Measurements from ENCODE around the gene ATP5IF1.

ATP5IF1 gene

GRCh38 chr1:28267633-28268032, 31.7 kb downstream of the ATP5IF1 start:
- DNase-seq: no peak

GRCh38 chr1:28269529-28269928, 33.6 kb downstream of the ATP5IF1 start:
- DNase-seq: no peak

- DNase-seq: no peak
Measured at GRCh38 chr1:28272215-28272852, 36.4 kb downstream of the ATP5IF1 start.

DNA sequence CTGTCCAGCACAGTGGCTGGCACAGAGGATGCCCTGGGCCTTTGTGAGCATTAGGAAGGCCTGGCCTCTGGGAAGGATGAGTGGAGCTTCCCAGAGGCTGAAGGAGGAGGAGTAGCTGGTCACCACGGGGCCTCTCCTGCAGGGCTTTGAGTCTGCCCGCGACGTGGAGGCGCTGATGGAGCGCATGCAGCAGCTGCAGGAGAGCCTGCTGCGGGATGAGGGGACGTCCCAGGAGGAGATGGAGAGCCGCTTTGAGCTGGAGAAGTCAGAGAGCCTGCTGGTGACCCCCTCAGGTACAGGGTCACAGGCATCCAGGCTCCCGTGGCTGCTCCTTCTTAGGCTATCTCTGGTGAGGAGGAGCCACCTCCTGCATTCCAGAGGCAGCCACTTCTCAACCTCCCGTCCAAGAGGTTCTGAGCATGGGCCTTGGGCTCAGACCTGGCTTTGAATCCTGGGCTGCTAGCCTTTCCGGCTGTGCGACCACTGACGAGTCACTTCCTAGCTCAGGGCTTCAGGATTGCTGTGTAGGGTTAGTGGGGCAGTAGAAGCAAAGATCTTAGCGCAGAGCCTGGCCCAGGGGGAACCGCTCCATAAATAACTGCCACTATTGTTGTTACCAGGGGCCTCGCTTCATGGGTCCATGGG, 37.4 kb downstream of the ATP5IF1 start:
- DNase-seq: no peak

- DNase-seq: no peak
Measured at GRCh38 chr1:28278763-28279162, 42.8 kb downstream of the ATP5IF1 start.

GRCh38 chr1:28279721-28280120, 43.8 kb downstream of the ATP5IF1 start:
- no peak for DNase-seq

GRCh38 chr1:28280501-28280900, 44.6 kb downstream of the ATP5IF1 start:
- no peak for DNase-seq

- no peak for DNase-seq
Measured at GRCh38 chr1:28280977-28281381, 45.1 kb downstream of the ATP5IF1 start.

GRCh38 chr1:28281608-28282425, 45.9 kb downstream of the ATP5IF1 start:
- DNase-seq: no peak

DNA sequence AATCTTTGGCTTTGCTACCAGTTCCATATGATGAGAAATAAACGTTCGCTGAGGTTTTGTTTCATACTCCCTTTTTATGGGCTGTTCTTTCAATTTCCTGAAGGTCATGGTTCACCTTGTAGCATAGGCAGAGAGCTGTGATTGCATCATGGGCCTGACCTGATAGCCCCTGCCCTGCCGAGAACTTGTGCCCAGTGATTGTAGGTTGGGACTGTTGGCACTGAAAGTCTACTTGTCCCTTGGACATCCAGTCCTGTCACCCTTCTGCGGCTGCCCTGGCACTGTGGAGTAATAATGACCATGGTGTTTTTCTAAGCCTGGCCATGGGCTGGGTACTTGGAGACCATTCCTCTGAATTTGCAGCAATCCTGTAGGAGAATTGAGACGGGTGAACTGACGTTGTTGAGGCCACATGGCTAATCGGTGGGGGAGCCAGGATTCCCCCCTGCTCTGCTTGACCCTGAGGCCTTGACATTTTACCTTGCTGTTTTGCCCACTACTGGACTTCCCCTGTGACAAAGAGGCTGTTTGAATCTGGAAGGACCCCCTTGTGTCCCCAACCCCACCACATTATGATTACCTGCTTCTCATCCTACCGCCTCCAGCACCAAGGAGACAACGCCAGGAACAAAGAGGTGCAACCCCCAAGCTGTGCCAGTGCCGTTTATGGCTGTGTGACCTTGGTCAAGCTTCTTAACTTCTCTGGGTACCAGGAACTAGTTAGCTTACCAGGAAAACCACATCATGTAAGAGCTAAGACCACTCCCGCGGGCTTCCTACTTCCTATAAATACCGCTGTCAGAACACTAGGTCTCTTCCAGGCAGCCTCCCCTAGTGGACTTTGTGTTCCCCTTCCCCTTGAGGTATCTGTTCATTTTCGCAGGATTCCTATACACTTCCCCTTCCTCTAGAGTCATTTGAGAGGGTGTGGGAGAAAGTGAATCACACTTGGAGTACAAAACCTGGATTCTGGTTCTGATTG, 46.8 kb downstream of the ATP5IF1 start:
- DNase-seq: no peak

- no peak for DNase-seq
Measured at GRCh38 chr1:28286111-28286510, 50.2 kb downstream of the ATP5IF1 start.

All from CD4-positive, alpha-beta T cell treated with Interleukin-12 subunit alpha and Interleukin-12 subunit beta, for 1 hour (primary cell).